GM12891 (cell line): Measurements from ENCODE around the gene SIAH1.
"Not testable (repeated sequence)": the region's sequence is repeated elsewhere in the genome, so short reads cannot be mapped to it uniquely, and the experiment has no call there.

Experiments used
- DNase-seq: peaks from one replicate; pipeline ENCODE4 v3.0.0; 2011; ENCODE audit warnings: low spot score; ENCODE audit not compliant: insufficient read length
- FAIRE-seq: peaks from 2 replicates; lab custom pipeline; 2011; peaks lifted over from hg19 to GRCh38; lab: Jason Lieb, UNC
- PAX5 ChIP-seq: IDR thresholded peaks from 2 replicates; pipeline ENCODE4 v1.6.1; 2011; ENCODE audit warnings: low read length, moderate library complexity, mild to moderate bottlenecking; ENCODE audit not compliant: insufficient read depth, severe bottlenecking
- POLR2A ChIP-seq: IDR thresholded peaks from 2 replicates; pipeline ENCODE4 v1.6.1; 2011; ENCODE audit warnings: low read depth, low read length, control low read depth
- POLR2AphosphoS5 ChIP-seq: IDR thresholded peaks from 2 replicates; pipeline ENCODE4 v1.6.1; 2011; ENCODE audit warnings: low read depth, low read length, control low read depth
- POU2F2 ChIP-seq: IDR thresholded peaks from 2 replicates; pipeline ENCODE4 v1.6.1; 2011; ENCODE audit warnings: low read depth, mild to moderate bottlenecking, control low read depth, low read length, moderate library complexity
- SPI1 ChIP-seq: IDR thresholded peaks from 2 replicates; pipeline ENCODE4 v1.6.1; 2011; ENCODE audit warnings: low read depth, low read length, control low read depth
- TAF1 ChIP-seq: IDR thresholded peaks from 2 replicates; pipeline ENCODE4 v1.6.1; 2011; ENCODE audit warnings: low read depth, low read length, control low read depth

Gene SIAH1

DNA sequence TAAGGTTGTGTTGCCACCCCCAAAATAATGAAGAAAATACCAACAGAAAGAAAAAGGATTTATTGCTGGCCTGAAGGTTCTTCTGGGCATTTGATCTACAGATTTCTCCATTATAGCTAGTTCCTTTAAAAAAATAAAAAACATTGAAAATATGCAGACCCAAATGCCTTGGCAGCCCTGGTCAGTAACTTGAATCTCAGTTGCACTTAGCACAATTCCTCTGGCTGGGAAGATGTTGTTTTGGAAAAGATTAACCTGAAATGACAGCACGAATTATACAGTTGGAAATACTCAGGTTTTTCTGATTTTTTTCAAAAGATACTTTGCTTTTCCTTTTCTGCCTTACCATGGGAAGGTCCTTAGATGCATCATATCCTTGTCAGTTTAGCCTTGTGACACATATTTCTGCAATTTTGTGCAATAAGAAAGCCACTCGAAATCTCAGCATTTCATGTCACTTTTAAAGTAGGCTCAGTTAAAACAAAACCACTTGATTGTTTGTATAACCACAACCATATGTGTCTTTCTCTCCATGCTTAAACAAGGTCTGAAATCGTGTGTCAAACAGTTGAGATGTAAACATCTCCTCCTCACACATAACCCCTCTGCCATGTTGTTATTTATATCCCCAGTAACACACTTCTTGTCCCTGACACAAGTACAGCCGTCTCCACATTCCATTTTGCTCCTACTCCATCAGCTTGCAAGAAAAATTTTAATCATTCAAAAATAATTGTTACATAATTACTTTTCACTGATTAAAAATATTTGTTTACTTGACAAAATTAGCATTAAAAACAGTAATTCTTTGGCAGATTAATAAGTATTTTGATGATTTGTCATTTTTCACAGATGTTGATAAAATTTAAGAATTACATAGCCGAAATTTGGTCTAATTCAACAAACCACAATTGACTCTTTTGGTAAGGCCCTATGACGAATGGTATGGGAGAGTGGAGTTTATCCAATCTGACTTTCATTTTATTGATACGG, 61.1 kb downstream of the SIAH1 start:
- TF ChIP-seq POU2F2 (no peak), POLR2AphosphoS5 (no peak), SPI1 (no peak), TAF1 (no peak), POLR2A (no peak), PAX5 (no peak)
- FAIRE-seq (no peak), DNase-seq (no peak)

DNA sequence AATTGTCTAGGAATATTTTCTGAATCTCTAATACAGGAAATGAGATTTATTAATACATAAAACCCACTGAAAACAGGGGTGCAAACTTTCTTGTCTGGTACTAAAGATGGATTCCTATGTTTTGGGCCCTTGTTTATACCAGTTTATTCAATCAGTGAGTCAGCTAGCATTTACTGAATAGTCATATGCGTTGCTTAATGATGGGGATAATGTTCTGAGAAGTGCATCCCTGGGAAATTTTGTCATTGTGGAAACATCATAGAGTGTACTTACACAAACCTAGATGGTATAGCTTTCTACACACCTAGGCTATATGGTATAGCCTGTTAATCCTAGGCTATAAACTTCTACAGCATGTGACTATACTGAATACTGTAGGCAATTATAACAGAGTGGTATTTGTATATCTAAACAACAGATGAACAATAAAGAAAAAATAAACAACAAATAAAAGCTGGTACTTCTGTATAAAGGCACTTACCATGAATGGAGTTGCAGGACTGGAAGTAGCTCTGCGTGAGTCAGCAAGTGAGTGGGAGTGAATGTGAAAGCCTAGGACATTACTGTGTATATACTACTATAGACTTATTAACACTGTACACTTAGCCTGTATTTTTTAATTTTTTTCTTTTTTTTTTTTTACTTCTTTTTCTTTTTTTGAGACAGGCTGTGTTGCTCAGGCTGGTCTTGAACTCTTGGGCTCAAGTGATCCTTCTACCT, 63.7 kb downstream of the SIAH1 start:
- TF ChIP-seq SPI1 (no peak), POU2F2 (no peak), PAX5 (no peak), POLR2AphosphoS5 (no peak), TAF1 (no peak), POLR2A (no peak)
- no peak for FAIRE-seq
- no peak for DNase-seq

DNA sequence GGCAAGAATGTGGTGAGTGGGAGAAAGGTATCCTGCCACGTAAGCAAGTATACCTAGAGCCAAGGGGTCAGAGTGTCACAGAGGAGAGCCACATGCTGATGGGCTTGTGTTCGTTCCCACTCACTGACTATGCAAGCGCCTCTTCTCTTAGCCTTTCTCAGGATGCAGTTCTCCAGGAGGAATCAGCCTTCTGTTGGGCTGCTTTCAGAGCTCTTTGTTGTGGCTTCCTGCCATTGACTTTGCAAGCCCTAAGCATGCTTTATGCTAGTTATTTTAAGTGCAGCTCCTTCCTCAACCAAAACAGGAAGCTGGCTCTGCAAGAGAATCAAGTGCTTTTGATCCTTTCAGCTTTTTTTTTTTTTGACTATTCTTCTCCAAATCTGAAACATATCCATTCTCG, 66.6 kb downstream of the SIAH1 start:
- FAIRE-seq: no peak
- DNase-seq: no peak
- 0 out of 2 replicates have a peak, but pooled peaks have one; percentile 10 for TF ChIP-seq SPI1
- TF ChIP-seq TAF1: no peak

DNA sequence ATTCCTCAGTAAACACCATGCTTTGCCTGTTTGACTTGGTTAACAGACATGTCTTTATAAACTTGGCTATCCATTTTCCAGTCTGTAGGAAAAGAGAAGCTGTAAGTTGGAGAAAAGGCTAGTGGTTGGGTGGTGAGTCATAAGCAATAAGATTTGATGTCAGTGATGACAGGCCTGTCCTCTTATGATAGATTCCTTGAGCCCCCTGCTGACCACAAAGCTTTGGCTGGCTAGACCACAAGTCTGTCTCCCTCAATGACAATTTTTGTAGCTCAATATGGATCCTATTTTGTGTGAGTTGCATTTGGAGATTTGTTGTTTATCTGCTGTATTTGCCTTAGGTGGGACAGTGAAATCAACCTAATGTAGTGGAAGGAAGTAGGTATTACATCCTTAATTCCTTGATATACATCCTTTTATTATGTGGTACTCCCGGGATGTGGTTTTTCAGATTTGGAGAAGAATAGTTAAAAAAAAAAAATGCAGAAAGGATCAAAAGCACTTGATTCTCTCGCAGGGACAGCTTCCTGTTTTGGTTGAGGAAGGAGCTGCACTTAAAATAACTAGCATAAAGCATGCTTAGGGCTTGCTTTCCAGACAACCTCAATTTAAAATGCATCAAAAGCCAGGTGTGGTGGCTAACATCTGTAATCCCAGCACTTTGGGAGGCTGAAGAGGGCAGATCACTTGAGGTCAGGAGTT, 67.4 kb downstream of the SIAH1 start:
- DNase-seq (no peak), FAIRE-seq (peak; percentile 41)
- no peak for TF ChIP-seq TAF1
- no peak for TF ChIP-seq SPI1
- no peak for TF ChIP-seq POLR2A
- TF ChIP-seq PAX5: no peak
- no peak for TF ChIP-seq POLR2AphosphoS5
- TF ChIP-seq POU2F2: no peak

DNA sequence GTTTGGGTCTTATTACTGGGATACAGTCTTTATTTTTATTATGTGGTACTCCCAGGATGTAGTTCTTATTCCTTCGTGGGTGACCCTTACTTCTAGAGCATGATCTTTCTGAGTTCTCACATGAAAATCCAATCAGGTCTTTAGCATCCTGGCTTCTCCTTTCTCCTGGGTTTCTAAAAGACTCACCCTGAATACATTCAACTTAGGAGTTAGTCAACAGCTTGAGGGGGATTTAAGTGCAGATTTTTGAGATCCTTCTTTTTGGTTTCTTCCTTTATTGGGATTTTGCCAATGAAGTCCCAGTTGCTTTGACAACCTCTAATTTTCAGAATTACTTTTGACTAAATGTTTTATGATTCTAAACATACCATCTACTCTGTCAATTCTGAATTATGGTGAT, 68.2 kb downstream of the SIAH1 start:
- DNase-seq (no peak), FAIRE-seq (no peak)
- TF ChIP-seq TAF1 (no peak), POU2F2 (no peak), SPI1 (no peak), POLR2AphosphoS5 (no peak), POLR2A (no peak)

DNA sequence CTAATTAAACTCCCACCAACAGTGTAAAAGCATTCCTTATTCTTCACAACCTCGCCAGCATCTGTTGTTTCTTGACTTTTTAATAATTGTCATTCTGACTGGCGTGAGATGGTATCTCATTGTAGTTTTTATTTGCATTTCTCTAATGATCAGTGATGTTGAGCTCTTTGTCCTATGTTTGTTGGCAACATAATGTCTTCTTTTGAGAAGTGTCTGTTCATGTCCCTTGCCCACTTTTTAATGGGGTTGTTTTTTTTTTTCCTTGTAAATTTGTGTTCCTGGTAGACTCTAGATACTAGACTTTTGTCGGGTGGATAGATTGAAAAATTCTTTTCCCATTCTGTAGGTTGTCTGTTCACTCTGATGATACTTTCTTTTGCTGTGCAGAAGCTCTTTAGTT, 71.3 kb downstream of the SIAH1 start:
- not testable (repeated sequence) for DNase-seq, FAIRE-seq

DNA sequence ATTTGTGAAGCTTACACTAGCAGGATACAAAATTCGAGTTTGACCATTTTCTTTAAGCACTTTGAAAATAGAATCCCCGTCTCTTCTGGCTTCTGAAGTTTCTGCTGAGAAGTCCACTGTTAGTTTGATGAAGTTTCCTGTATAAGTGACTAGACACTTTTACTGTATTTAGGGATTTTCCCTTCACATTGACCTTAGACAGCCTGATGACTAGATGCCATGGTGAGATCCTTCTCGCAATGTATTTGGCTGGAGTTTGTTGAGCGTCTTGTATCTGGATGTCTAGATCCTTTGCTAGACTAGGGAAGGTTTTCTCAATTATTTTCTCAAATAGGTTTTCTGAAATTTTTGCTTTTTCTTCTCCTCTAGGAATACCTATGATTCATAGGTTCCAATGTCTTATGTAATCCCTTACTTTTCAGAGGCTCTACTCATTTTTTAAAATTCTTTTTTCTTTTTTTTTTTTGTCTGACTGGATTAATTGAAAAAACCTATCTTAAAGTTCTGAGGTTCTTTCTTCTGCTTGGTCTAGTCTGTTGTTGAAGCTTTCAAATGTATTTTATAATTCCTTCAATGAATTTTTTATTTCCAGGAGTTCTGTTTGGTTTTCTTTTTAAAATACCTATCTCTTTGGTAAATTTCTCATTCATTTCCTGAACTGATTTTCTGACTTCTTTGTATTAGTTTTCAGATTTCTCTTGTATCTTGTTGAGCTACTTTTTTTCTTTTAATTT, 74.1 kb downstream of the SIAH1 start:
- TF ChIP-seq TAF1: no peak
- TF ChIP-seq POLR2AphosphoS5: no peak
- no peak for TF ChIP-seq PAX5
- TF ChIP-seq POU2F2: no peak
- TF ChIP-seq POLR2A: no peak
- no peak for TF ChIP-seq SPI1
- FAIRE-seq (no peak), DNase-seq (no peak)
